Measurements from ENCODE around the gene WDR13. TPM values are rescaled to one million over a fixed set of nuclear protein-coding genes. Genes with fewer than 3 reads are reported as not detected.

Gene WDR13
- polyA plus RNA-seq, 1 experiment = 24.1 TPM

DNA sequence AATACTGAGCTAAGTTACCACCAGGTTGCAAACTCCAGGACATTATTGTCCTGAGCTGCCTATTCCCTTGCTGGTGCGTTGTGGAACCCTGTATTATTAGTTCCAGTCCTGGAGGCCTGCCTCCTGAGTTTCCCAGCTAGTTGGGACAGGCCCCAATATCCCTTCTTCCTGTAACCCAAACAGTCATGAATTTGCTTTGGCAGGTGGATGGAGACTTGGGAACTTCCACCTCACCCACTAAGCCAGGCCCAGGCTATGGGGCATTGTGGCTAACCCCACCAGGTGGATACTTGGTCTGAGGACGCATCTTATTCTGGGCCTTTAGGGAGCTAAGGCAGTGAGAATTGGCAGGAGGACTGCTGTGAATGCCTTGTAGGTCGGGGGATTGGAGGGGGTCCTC, 18.0 kb upstream of the WDR13 start:
- DNase-seq (ENCODE audit: low read depth, low spot score) = no peak
- H3K4me3 ChIP-seq (ENCODE audit: low read depth, low read length) = no peak overlapping the region
- no peak overlapping the region for H3K27ac ChIP-seq (ENCODE audit: low read depth, low read length)
- CTCF ChIA-PET = no interaction called here
- H3K9me3 ChIP-seq (ENCODE audit: control insufficient read depth, insufficient read depth, low read length) = peaks cover 3% of the 10 kb centered on the region; the same call in 1 of the 2 replicates
- POLR2A ChIA-PET = interaction anchor here (0.6 to 1.5 kb wide), 4 partner anchors 12 to 57 kb away, joined by 3 to 5 read pairs (median 4); no protein-coding TSS in a partner anchor
- TF ChIP-seq, protein P1, sequence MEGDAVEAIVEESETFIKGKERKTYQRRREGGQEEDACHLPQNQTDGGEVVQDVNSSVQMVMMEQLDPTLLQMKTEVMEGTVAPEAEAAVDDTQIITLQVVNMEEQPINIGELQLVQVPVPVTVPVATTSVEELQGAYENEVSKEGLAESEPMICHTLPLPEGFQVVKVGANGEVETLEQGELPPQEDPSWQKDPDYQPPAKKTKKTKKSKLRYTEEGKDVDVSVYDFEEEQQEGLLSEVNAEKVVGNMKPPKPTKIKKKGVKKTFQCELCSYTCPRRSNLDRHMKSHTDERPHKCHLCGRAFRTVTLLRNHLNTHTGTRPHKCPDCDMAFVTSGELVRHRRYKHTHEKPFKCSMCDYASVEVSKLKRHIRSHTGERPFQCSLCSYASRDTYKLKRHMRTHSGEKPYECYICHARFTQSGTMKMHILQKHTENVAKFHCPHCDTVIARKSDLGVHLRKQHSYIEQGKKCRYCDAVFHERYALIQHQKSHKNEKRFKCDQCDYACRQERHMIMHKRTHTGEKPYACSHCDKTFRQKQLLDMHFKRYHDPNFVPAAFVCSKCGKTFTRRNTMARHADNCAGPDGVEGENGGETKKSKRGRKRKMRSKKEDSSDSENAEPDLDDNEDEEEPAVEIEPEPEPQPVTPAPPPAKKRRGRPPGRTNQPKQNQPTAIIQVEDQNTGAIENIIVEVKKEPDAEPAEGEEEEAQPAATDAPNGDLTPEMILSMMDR (IDR thresholded peaks at IDR 0.05; ENCODE audit: low read depth, low read length) = no peak
- no peaks in the 10 kb centered on the region for H3K27me3 ChIP-seq (ENCODE audit: control insufficient read depth, insufficient read depth, low read length)

DNA sequence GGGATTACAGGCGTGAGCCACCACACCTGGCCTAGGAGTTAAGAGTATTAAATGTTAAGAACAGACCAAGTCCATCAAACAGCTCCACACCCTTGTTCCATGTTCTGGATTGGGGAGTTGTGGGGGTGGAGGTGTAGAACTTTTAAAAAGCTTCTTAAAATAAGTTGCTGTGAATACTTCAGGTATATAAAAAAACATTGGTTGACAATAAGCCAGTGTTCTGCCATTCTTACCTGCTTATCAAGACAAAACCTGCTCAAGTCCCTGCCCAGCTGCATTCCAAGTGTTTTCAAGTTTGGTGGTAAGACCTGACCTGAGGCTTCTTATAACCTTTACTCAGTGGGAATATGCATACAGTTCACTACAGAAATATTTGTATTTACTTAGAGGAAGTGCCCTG, 16.6 kb upstream of the WDR13 start:
- Histone ChIP-seq H3K4me3 (ENCODE audit: low read depth, low read length) (no peak overlapping the region), H3K9me3 (ENCODE audit: control insufficient read depth, insufficient read depth, low read length) (peaks cover 2% of the 10 kb centered on the region; the same call in 1 of the 2 replicates), H3K27ac (ENCODE audit: low read depth, low read length) (no peak overlapping the region), H3K27me3 (ENCODE audit: control insufficient read depth, insufficient read depth, low read length) (no peaks in the 10 kb centered on the region)
- POLR2A ChIA-PET = no interaction called here
- no peak for DNase-seq (ENCODE audit: low read depth, low spot score)
- TF ChIP-seq, protein P1 (IDR thresholded peaks at IDR 0.05; ENCODE audit: low read depth, low read length) = no peak
- CTCF ChIA-PET = no interaction called here

DNA sequence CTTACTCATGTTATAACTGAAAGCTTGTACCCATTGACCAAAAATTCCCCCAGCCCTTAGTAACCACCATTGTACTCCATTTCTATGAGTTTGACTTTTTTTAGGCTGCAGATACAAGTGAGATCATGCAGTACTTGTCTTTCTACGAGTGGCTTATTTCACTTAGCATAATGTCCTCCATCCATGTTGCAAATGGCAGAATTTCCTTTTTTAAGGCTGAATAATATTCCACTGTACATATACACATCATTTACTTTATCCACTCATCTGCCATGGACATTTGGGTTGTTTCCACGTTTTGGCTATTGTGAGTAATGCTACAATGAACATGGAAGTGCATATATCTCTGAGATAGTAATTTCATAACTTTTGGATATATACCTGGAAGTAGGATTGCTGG, 12.6 kb upstream of the WDR13 start:
- ChIA-PET POLR2A (no interaction called here), CTCF (no interaction called here)
- no peak for DNase-seq (ENCODE audit: low read depth, low spot score)
- TF ChIP-seq, protein P1 (IDR thresholded peaks at IDR 0.05; ENCODE audit: low read depth, low read length) = no peak
- H3K27ac ChIP-seq (ENCODE audit: low read depth, low read length) = no peak overlapping the region
- no peak overlapping the region for H3K4me3 ChIP-seq (ENCODE audit: low read depth, low read length)
- no peaks in the 10 kb centered on the region for H3K27me3 ChIP-seq (ENCODE audit: control insufficient read depth, insufficient read depth, low read length)
- H3K9me3 ChIP-seq (ENCODE audit: control insufficient read depth, insufficient read depth, low read length) = no peaks in the 10 kb centered on the region

DNA sequence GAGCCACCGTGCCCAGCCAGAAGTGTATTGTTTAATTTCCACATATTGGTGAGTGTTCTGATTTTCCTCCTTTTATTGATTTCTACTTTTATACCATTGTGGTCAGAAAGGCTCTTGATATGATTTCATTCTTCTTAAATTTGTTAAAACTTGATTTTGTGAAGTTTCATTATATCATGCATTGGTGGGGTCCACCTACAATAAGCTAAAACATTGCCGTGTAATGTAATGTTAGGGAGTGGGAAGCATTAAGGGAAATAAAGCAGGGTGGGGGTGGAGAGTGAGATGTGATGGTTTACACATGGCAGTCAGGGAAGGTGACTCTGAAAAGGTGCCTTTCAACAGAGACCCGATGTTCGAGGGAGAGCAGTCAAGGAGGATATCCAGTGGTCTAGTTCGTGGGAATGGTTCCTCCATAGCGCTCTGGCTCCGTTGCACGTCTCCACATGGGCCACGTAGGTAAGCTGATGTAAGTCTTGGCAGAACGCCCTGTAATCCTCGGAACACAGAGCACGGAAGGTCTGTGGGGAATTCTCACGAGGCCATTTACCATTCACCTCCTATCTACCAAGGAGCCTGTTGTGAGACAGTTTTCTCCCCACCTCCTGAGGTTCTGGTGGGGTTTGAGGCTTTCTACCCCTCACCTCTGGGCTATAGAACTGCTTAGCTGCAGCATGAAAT, 7.7 kb upstream of the WDR13 start:
- no peak for DNase-seq (ENCODE audit: low read depth, low spot score)
- Histone ChIP-seq H3K9me3 (ENCODE audit: control insufficient read depth, insufficient read depth, low read length) (no peaks in the 10 kb centered on the region; the same call in 1 of the 2 replicates), H3K4me3 (ENCODE audit: low read depth, low read length) (no peak overlapping the region), H3K27ac (ENCODE audit: low read depth, low read length) (no peak overlapping the region), H3K27me3 (ENCODE audit: control insufficient read depth, insufficient read depth, low read length) (no peaks in the 10 kb centered on the region)
- TF ChIP-seq, protein P1 (IDR thresholded peaks at IDR 0.05; ENCODE audit: low read depth, low read length) = no peak
- POLR2A ChIA-PET = interaction anchor here (0.6 to 0.7 kb wide), 2 partner anchors 15 to 50 kb away, joined by 4 to 5 read pairs; partner anchors contain the start of genes RBM3 and TBC1D25
- CTCF ChIA-PET = no interaction called here
